Peyer's patch (tissue), 4 donors: ENCODE data around the gene KIF6.

Experiments
- POLR2A ChIP-seq, 2 donors: fragments of 450-650 bp; IDR thresholded peaks; one replicate each; pipeline ENCODE4 v1.5.1; 2017; ENCODE audit warnings: antibody characterized with exemption in 2 of 2, mild to moderate bottlenecking in 2 of 2, moderate library complexity in 2 of 2
- TF ChIP-seq, protein P1 (sequence below), 6 experiments: fragments of 450-650 bp in 4 of 6; fragments of 200-600 bp in 2 of 6; sonication (generic) in 1 of 6; IDR thresholded peaks; one replicate each; pipeline ENCODE4 v1.5.1; 2017 to 2019; ENCODE audit warnings: antibody characterized with exemption in 6 of 6, mild to moderate bottlenecking in 3 of 6, moderate library complexity in 1 of 6

DNA sequence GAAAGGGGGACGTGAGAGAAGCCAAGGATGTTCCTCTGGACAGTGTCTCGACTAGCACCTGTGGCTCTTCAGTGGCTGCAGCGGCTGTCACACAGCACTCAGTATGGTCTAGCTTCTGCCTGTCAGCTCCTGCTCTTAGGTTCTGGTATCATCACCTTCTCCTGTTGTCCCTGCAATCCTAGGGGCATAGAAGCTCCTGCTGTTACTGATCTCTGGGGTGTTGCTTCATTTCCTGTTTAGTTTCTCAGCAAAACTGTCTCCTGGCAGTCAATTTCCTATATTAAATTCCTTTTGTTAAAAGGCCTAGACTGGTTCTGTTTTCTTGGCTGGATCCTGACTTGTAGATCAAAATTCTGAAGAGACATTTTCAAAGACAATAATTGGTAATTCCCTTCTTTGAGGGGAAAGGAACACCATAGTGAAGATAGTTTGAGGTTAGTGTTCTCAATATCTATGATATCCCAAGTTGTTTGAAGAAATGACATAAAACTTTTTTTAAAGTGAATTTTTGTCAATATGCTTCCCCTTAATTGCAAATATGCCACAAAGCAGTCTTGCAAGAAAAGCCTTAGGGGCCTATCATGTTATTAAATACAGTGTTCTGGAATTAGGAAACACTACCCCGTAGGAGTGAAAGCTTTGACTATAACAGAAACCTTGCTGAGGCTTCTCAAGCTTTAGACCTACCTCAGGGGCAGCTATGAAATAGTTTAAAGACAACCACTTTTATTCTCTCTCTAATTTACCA is 148.5 kb downstream of the KIF6 start:
- TF ChIP-seq, protein P1, sequence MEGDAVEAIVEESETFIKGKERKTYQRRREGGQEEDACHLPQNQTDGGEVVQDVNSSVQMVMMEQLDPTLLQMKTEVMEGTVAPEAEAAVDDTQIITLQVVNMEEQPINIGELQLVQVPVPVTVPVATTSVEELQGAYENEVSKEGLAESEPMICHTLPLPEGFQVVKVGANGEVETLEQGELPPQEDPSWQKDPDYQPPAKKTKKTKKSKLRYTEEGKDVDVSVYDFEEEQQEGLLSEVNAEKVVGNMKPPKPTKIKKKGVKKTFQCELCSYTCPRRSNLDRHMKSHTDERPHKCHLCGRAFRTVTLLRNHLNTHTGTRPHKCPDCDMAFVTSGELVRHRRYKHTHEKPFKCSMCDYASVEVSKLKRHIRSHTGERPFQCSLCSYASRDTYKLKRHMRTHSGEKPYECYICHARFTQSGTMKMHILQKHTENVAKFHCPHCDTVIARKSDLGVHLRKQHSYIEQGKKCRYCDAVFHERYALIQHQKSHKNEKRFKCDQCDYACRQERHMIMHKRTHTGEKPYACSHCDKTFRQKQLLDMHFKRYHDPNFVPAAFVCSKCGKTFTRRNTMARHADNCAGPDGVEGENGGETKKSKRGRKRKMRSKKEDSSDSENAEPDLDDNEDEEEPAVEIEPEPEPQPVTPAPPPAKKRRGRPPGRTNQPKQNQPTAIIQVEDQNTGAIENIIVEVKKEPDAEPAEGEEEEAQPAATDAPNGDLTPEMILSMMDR (IDR thresholded peaks at IDR 0.05) = no peak
- no peak for TF ChIP-seq POLR2A (IDR thresholded peaks at IDR 0.05)
